Mononuclear cell (primary cell): ENCODE measurements around the gene TK2. TPM values are rescaled to one million over a fixed set of nuclear protein-coding genes. Genes with fewer than 3 reads are reported as not detected.

ENCODE experiments used
- H3K27me3 ChIP-seq: 2 replicates; pipeline ENCODE4 v1.6.0; 2011; ENCODE audit warnings: low read length, control low read depth; ENCODE audit not compliant: insufficient read depth
- H3K4me1 ChIP-seq: 2 replicates; pipeline ENCODE4 v1.5.1; 2011; ENCODE audit warnings: mild to moderate bottlenecking, low read length, control low read depth; ENCODE audit not compliant: insufficient read depth
- H3K4me3 ChIP-seq: 2 replicates; pipeline ENCODE4 v1.5.1; 2011; ENCODE audit warnings: mild to moderate bottlenecking, low read length, moderate library complexity
- H3K9me3 ChIP-seq: 2 replicates; pipeline ENCODE4 v1.5.1; 2011; ENCODE audit warnings: low read depth, mild to moderate bottlenecking, control low read depth, low read length
- total RNA-seq: library from RNA; depleted of rRNA; stranded (reverse); fragments of >200 nt; gene quantifications from one replicate; pipeline ENCODE4 v1.2.3, GENCODE V29; 2012

TK2 gene
- total RNA-seq, 1 donor, result 8.8 TPM

DNA sequence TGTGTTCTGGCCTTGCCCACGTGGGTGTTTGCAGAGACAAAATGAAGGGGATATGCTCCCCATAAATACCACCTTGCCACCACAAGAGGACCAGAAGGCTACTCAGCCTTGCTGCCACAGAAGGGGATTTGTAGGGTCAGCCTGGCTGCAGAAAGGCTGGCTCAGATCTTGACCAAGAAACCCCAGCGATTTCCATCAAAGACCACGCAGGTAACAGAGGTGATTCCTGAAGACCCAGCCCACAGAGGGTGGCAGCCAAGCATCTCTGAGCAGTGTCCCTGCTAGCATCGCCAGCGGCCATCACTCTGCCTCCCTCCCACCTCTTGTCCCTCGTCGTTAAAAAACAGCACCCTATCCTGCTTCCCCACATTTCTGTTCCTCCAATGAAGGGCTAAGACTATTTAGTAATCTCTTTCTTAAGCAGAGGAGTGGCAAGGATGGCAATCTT, 68.0 kb downstream of the TK2 start:
- Histone ChIP-seq H3K4me1 (peaks cover 61% of the 10 kb centered on the region), H3K27me3 (no peaks in the 10 kb centered on the region), H3K4me3 (no peak overlapping the region)

DNA sequence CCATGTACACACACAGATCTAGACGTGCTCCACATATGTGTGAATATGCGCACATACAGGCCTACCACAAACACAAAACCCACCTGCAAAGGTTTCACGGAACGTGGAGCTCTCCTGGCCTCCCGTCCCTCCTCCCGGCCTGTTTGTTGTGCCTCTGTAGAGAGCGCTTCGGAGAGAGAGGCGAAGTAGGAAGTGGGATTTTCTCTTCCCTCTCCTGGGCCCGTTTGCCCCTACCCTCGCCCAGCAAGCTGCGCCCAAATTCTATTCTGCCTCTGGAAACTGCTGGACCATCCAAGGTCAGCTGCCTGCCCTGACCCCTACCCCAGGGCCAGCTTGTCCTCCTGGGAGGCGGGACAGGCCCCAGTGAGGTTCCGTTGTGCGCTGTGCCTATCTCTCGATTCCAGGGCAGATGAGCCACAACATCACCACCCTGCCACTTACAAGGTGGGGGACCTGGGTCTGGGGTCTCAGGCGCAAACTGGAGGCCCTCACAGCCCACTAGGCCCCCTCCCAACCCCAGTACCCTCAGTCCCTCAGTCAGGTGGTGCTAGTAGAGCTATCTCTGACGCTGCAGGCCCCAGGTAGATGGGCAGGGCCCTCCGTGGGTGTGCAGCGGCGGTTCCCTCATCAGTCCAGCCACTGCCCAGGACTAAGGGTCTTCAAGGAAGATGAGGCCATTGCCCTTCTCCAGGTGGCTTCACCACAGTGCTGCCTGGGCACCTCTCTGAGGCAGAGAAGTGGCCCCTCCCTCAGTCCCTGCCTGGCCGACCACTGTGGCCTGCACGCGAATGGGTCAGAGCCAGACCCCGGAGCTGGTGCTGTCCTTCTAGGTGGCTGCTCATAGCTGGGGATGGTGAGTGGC, 68.6 kb downstream of the TK2 start:
- Histone ChIP-seq H3K4me3 (no peak overlapping the region), H3K27me3 (no peaks in the 10 kb centered on the region), H3K4me1 (peaks cover 54% of the 10 kb centered on the region), H3K9me3 (no peaks in the 10 kb centered on the region)

More for the DNA sequence above, 68.0 kb downstream of the TK2 start:
- no peaks in the 10 kb centered on the region for H3K9me3 ChIP-seq

- H3K4me1 ChIP-seq, result peaks cover 46% of the 10 kb centered on the region
- no peaks in the 10 kb centered on the region for H3K9me3 ChIP-seq
- no peaks in the 10 kb centered on the region for H3K27me3 ChIP-seq
- no peak overlapping the region for H3K4me3 ChIP-seq
Measured at GRCh38 chr16:66480265-66481080, 69.4 kb downstream of the TK2 start.

DNA sequence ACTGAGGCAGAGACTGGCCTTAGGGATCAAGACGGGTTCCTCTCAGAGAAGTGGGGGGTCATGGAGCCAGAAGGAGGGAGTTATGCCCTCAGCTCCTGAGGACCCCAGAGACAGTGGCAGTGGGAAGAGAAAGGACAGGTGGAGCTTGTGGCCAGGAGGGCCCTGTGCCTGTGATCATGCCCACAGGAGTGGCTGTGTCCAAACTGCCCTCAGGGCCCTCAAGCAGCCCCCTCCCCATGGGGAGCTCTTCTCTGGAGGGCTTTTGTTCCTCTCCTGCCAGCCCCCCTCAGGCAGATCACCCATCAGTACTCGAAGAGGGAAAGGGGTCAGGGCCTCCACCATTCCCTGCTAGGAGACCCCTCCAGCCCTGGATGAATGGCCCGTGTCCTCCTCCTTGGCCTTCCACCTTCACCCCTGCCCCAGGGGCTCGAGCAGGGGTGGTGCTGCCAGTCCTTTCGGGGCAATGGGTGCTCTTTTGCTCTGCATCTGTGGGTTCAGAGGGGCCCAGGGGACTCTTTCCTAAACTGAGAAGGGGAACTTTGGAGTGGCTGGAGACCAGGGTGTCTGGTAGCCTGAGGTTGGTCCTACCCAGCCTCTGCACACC, 70.2 kb downstream of the TK2 start:
- H3K9me3 ChIP-seq, result no peaks in the 10 kb centered on the region
- H3K4me3 ChIP-seq, result no peak overlapping the region
- no peaks in the 10 kb centered on the region for H3K27me3 ChIP-seq
- H3K4me1 ChIP-seq, result peaks cover 45% of the 10 kb centered on the region

DNA sequence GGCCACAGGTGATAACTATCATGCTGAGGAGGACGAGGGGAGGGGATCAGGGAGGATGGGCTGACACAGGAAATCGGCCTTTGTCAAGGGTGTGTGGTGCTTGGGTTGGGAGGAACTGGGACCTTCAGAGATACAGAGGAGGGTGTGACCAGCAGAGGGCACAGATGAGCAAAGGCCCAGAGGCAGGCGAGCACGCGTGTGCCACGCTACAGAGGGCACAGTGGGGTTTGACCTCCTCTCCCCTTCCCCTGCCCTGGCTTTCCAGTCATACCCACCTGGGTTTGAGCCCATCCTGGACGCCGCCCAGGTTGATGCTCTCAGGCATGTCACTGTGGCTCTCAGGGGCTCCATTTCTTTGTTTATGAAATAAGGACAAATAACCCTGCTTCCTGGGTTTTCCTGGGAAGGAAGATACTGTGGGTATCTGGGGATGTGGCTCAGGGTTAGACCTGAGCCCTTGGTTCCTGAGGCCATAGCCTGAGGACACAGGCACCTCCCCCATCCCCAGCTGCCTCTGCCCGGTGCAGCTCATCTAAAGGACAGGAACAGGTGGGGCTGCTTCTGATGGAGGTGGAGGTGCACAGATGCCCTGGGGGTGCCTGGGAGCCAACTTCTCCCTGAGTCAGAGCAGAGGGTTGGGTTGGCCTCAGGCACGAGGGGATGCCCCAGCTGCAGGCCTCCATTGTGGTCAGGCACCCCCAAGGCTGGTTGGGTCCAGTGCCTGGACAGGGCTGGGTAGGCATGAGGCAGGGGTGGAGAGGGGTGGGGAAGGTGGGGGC, 71.0 kb downstream of the TK2 start:
- Histone ChIP-seq H3K27me3 (no peaks in the 10 kb centered on the region), H3K4me1 (peaks cover 42% of the 10 kb centered on the region), H3K9me3 (no peaks in the 10 kb centered on the region), H3K4me3 (no peak overlapping the region)

DNA sequence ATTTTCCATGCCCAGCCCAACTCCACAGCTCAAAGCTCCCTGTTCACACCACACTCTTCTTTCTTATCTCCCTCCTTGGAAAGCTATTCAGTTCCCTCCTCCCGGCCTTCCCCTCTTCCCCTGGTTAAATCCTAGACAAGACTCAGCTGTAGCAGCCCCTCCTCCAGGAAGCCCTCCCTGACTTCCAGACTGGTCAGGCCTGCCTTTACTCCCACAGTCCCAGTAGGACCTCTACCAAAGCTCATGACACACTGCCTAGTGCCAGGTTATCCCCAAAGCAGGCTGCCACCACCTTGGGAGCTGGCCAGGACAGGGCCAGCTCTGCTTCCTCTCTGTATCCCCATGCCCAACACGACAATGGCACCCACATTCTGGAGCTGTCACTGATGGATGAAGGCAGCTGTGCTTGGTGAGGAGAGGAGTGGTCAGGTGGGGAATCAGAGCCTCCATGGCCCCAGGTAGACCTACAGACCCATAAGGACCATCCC, 72.8 kb downstream of the TK2 start:
- Histone ChIP-seq H3K4me3 (no peak overlapping the region), H3K27me3 (no peaks in the 10 kb centered on the region), H3K9me3 (no peaks in the 10 kb centered on the region), H3K4me1 (peaks cover 37% of the 10 kb centered on the region)

DNA sequence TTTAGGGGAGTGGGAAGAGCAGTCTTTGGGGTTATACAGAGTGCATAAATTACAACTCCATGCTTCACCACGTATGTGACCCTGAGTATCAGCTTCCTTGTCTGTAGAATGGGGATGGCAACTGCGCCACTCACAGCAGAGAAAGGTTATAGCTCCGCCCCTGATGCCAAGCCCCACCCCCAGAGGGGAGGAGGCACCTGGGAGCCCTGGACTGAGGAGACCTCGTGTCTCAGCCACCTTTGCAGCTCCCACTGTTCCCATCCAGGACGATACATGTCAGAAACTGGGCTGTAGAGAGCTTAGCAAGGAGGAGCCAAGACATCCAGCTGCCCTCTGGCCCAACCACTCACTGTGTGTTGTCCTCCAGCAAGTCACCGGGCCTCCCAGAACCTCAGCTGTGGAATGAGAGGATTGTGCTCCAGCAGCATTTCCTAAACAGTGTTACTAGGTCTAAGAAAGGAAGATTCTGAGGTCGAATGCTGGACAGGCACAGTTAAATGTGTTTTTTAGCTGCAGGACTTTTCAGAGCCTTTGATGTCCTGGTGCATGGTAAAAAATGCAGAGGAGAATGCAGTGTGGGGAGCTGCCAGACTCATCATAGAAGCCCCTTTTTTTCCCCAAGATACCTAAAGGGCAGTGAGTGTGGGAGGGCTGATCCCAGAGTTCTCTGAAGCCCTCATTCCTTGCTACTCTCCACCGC, 73.4 kb downstream of the TK2 start:
- Histone ChIP-seq H3K4me3 (no peak overlapping the region), H3K9me3 (no peaks in the 10 kb centered on the region), H3K27me3 (no peaks in the 10 kb centered on the region), H3K4me1 (peaks cover 37% of the 10 kb centered on the region)

DNA sequence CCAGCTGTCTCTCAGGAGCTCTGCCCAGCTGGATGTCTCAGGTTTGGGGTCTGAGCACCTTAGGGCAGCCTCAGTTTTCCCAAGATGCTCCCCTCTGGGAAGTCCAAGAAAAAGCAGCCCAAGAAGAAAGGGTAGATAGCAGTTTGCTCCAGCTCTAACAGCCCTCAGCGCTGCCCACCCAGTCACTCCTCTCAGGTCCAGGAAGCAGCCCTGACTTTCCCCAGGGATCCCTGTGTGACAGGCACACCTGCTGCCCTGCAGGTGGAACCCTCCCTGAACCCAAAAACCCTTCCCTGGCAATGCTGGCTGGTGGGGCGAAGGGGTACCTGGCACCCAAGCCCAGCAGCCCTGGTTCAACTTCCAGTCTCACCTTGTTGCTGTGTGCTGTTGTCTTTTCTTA, 74.7 kb downstream of the TK2 start:
- H3K27me3 ChIP-seq, result no peaks in the 10 kb centered on the region
- no peak overlapping the region for H3K4me3 ChIP-seq
- H3K4me1 ChIP-seq, result peaks cover 29% of the 10 kb centered on the region
- H3K9me3 ChIP-seq, result no peaks in the 10 kb centered on the region

DNA sequence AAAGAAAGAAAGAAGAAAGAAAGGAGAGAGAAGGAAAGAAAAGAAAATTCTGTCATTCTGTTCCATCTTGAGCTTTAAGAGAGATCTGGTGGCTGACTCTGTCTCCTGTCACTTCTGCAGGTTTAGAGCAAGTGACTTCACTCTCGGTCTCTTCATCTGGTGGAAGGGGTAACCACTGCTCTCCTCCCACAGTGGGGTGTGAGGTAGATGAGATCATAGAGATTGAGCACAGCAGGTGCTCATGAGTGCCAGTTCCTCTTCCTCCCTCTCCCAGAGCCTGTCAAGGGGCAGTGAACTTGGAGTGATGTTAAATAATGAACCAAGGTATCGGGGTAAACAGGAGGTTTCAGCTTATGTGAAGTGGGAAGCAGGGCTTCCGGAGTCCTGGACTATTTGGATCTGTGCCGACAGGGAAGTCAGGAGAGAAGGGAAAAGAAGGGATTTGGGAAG, 75.1 kb downstream of the TK2 start:
- Histone ChIP-seq H3K4me1 (peaks cover 29% of the 10 kb centered on the region), H3K9me3 (no peaks in the 10 kb centered on the region), H3K27me3 (no peaks in the 10 kb centered on the region), H3K4me3 (no peak overlapping the region)

DNA sequence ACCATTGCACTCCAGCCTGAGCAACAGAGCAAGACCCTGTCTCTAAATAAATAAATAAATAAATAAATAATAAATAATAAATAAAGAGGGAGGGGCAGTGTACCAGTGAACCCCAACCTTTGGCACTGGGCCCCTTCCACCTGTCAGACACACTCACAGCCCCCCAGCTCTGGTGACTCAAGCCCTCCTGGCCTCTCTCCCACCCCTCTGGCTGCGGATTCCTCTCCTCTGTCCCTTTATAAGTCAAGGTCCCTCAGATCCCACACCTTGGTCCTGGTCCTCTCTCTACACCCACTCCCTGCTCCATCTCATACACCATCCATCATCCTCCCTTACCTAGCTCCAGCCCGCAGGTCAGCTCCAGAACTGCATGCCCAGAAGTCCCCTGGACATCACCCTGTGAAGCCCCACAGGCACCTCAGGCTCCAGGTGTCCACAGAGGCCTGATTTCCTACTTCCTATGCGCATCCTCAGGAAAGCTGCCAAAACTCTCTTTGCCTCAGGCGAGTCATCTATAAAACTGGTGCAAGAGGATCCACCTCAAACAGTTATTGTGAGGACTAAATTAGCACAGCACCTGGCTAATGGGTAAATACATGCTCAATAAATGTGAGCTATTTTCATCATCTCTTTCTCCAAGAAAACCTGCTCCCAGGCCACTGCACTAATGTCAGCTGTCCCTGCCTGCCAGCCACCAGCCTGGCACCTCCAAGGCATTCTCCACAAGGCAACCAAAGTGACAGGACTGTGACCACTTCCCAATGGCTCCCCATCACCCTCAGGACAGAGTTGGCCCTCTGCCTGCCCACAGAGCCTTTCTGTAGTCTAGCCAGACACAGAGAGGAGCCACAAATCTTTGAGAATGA, 76.0 kb downstream of the TK2 start:
- Histone ChIP-seq H3K9me3 (no peaks in the 10 kb centered on the region), H3K4me3 (no peak overlapping the region), H3K4me1 (peaks cover 25% of the 10 kb centered on the region), H3K27me3 (no peaks in the 10 kb centered on the region)

DNA sequence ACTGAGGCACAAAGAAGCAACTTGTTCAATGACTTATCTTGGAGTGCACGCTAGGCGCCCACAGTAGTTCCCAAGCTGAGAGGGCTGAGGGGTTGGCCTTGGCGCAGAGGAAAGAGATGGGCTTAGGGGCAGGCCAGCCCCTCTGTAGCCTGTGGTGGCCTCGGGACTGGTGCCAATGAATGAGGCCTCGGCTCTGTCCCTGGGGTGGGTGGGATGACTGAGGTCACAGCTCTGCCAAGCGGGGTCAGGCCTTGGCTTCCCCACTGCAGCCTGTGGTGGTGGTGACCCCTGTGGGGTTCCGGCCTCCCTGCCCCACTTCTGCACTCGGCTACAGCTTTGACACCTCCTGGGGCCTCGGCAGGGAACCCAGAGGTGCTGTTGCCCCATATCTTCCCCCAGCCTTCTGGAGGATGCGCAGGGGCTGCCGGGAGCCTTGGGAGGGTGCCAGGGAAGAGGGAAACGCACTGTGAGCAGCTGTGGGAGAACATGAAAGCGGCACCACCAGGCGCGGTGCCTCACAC, 76.8 kb downstream of the TK2 start:
- no peak overlapping the region for H3K4me3 ChIP-seq
- H3K27me3 ChIP-seq, result no peaks in the 10 kb centered on the region
- peaks cover 17% of the 10 kb centered on the region for H3K4me1 ChIP-seq
- H3K9me3 ChIP-seq, result no peaks in the 10 kb centered on the region

GRCh38 chr16:66471716-66472393, 78.1 kb downstream of the TK2 start:
- Histone ChIP-seq H3K4me3 (no peak overlapping the region), H3K27me3 (no peaks in the 10 kb centered on the region), H3K9me3 (no peaks in the 10 kb centered on the region), H3K4me1 (peaks cover 15% of the 10 kb centered on the region)

DNA sequence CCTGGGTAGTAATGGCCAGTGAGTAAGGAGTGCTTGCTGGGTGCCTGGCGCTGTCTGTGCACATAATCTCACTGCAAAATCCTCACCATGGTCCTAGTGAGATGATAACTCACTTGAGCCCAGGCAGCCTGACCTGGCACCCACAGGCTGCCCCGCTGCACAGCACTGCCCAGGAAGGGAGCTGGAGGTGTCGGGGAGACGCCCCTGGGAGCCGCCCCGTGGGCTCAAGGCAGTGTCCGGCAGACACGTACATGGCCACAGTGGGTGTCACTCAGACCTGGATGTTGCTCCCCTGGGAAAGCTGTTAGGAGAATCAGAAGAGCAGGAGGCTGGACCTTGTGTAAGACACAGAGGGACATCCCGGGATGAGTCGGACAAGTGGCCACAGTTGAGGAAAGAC, 78.7 kb downstream of the TK2 start:
- Histone ChIP-seq H3K27me3 (peaks cover 1% of the 10 kb centered on the region), H3K4me1 (peaks cover 15% of the 10 kb centered on the region), H3K9me3 (no peaks in the 10 kb centered on the region), H3K4me3 (no peak overlapping the region)
